Jurkat, Clone E6-1 (cell line): ENCODE results near the gene U2AF1L4.
A peak's percentile ranks its signal among the peaks of the same experiment; 100 is the strongest.
"Not testable (repeated sequence)": the region's sequence is repeated elsewhere in the genome, so short reads cannot be mapped to it uniquely, and the experiment has no call there.

Source experiments
- DNase-seq: peaks from one replicate; pipeline ENCODE4 v3.0.0-alpha.2; 2011; ENCODE audit warnings: low read depth, low spot score
- H3K4me3 ChIP-seq: 2 replicates; pipeline ENCODE4 v1.5.1; 2011; ENCODE audit warnings: mild to moderate bottlenecking, low read length, control low read depth, moderate library complexity

The U2AF1L4 gene

DNA sequence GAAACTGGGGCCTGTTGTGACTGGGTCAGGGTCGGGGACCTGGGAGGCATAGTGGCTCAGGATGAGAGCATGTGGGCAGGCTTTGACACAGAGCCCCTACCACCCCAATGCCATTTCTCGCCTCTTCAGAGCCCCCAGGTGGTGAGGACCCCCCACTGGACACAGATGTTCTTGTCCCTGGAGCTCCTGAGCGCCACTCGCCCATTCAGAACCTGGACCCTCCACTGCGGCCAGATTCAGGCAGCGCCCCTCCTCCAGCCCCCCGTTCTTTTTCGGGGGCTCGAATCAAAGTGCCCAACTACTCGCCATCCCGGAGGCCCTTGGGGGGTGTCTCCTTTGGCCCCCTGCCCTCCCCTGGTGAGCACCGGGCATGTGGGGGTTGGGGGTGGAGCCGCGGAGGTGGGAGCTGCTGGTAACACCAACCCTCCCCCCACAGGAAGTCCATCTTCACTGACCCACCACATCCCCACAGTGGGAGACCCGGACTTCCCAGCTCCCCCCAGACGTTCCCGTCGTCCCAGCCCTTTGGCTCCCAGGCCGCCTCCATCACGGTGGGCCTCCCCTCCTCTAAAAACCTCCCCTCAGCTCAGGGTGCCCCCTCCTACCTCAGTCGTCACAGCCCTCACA is 13.3 kb downstream of the U2AF1L4 start:
- no peak for DNase-seq
- H3K4me3 ChIP-seq = no peak overlapping the region

DNA sequence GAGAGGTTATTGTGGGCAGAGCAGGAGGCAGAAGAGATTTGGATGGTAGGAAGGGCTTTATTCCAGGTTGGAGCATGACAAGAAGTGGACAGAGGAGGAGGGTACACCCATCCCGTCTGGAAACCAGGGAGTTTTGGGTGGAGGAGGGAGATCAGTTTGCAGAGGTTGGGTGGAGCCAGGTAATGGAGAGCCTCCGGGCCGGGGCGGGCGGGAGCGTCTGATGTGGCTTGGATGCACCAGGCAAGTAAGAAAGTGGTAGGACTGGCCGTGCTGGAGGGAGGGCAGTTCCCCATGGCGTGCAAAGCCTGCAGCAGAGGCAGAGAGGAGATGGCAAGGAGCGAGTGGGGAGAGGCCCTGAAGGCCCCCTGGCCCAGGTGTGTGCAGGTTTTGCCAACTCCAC is 13.9 kb downstream of the U2AF1L4 start:
- DNase-seq = no peak

DNA sequence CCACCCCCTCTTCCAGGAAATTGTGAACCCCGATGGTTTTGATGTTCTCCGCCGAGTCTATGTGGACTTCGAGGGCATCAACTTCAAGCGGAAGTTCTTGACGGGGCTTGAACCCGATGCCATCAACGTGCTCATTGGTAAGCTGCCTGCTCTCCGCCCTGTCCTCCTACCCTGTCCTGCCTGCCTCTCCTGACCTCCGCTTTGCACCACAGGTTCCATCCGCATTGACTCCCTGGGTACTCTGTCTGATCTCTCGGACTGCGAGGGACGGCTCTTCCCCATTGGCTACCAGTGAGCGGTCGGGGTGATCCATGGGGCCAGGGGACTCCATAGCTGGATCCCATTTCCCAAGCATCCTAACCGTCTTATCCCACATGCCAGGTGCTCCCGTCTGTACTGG is 14.9 kb downstream of the U2AF1L4 start:
- no peak for DNase-seq

More for the DNA sequence above, 13.9 kb downstream of the U2AF1L4 start:
- no peak overlapping the region for H3K4me3 ChIP-seq

DNA sequence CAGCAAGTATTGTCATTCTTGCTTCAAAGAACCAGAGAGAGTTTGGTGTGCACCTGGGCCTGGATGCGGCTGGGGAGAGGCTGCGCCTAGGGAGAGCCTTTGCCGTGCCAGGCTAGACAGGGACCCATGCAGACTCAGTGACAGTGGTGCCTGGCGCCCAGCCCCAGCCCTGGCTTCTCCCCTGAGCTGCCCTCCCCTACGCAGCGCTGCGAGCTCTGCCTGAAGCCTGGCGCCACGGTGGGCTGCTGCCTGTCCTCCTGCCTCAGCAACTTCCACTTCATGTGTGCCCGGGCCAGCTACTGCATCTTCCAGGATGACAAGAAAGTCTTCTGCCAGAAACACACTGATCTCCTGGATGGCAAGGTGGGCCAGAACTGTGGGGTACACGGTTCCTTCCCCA is 15.5 kb downstream of the U2AF1L4 start:
- no peak for DNase-seq
- no peak overlapping the region for H3K4me3 ChIP-seq

More for the DNA sequence above, 14.9 kb downstream of the U2AF1L4 start:
- no peak overlapping the region for H3K4me3 ChIP-seq

DNA sequence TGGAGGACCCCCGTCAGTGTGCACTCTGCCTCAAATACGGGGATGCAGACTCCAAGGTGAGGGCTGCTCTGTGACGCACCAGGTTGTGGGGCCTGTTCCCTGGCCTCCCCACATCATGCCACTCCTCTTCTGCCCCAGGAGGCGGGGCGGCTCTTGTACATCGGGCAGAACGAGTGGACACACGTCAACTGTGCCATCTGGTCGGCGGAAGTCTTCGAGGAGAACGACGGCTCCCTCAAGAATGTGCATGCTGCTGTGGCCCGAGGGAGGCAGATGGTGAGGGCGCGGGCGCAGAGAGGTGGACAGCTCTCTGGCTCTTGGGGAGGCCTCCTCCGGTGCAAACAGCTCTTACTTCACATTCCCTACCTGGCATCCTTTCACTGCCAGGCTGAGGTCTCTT is 16.2 kb downstream of the U2AF1L4 start:
- no peak for DNase-seq
- no peak overlapping the region for H3K4me3 ChIP-seq

- DNase-seq = no peak
- H3K4me3 ChIP-seq = no peak overlapping the region
Measured at GRCh38 chr19:35727956-35728706, 17.1 kb downstream of the U2AF1L4 start.

- H3K4me3 ChIP-seq = no peak overlapping the region
- DNase-seq = no peak
Measured at GRCh38 chr19:35727053-35727955, 17.9 kb downstream of the U2AF1L4 start.

GRCh38 chr19:35725216-35725861 is 19.9 kb downstream of the U2AF1L4 start:
- no peak for DNase-seq
- no peak overlapping the region for H3K4me3 ChIP-seq

GRCh38 chr19:35724560-35724959 is 20.7 kb downstream of the U2AF1L4 start:
- no peak for DNase-seq
- H3K4me3 ChIP-seq = no peak overlapping the region

GRCh38 chr19:35724132-35724531 is 21.1 kb downstream of the U2AF1L4 start:
- not testable (repeated sequence) for DNase-seq, H3K4me3 ChIP-seq

- no peak for DNase-seq
- no peak overlapping the region for H3K4me3 ChIP-seq
Measured at GRCh38 chr19:35723671-35724070, 21.5 kb downstream of the U2AF1L4 start.

GRCh38 chr19:35722897-35723296 is 22.3 kb downstream of the U2AF1L4 start:
- no peak for DNase-seq
- no peak overlapping the region for H3K4me3 ChIP-seq

- no peak for DNase-seq
- H3K4me3 ChIP-seq = no peak overlapping the region
Measured at GRCh38 chr19:35722461-35722860, 22.8 kb downstream of the U2AF1L4 start.

GRCh38 chr19:35721374-35721773 is 23.8 kb downstream of the U2AF1L4 start:
- no peak for DNase-seq
- no peak overlapping the region for H3K4me3 ChIP-seq

GRCh38 chr19:35720648-35721047 is 24.6 kb downstream of the U2AF1L4 start:
- H3K4me3 ChIP-seq = no peak overlapping the region
- no peak for DNase-seq

GRCh38 chr19:35720163-35720524 is 25.1 kb downstream of the U2AF1L4 start:
- H3K4me3 ChIP-seq = no peak overlapping the region
- DNase-seq = no peak

DNA sequence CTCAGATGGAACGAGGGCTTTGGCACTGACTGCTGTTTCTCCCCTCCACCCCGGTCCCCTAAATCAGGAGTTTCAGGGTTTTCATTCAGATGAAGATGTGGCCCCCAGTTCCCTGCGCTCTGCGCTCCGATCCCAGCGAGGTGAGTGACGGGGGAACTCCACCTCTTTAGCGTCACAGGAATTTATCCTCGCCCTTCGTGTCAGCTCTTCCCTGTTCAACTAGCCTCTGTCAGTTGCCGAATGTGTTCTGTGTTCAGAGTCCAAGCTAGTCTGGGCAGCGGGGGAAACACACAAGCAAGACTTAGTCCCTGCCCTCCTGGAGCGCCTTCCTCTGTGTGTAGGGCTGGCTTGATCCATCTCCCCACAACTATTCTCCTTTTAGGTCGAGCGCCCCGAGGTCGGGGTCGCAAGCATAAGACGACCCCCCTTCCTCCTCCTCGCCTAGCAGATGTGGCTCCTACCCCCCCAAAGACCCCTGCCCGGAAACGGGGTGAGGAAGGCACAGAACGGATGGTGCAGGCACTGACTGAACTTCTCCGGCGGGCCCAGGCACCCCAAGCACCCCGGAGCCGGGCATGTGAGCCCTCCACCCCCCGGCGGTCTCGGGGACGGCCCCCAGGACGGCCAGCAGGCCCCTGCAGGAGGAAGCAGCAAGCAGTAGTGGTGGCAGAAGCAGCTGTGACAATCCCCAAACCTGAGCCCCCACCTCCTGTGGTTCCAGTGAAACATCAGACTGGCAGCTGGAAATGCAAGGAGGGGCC is 25.6 kb downstream of the U2AF1L4 start:
- DNase-seq = no peak
- no peak overlapping the region for H3K4me3 ChIP-seq

DNA sequence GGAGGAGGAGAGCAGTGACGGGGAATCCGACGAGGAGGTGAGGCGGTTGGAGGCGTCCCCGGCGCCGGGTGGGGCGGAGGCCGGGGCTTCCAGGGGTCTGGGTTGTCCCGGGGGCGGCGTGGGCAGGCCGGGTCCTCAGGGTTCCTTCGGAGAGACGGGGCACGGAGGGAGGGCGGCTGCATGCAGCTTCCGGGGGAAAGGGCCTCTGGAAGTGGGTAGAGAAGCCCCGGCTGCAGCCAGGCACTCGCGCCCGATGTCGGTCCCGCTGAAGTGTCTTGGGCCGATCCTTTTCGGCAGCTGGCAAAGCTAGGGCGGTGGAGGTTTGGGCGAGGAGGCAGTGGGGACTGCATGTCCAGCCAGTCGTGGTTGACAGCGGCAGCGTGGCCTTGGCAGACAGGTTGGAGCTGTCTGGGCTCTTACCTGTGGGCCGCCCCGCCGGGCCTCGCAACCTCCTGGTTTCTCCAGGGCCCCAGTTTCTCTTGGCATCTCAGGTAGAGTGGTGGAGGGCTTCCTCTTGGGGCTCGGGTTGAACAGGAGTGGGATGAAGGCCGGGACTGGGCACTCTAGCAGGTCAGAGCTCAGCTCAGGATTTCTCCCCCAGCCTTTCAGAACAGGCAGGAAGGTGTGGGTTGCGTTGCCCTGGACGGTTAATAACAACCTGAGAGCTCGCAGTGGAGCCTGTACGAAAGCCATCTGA is 26.7 kb downstream of the U2AF1L4 start:
- DNase-seq = no peak
- peak overlapping the region; percentile 87 for H3K4me3 ChIP-seq
